PC-3 (cell line): Measurements from ENCODE around the gene CFAP97D2.

Experiments used
- CTCF ChIP-seq: fragments of 300-600 bp; sonication (generic); conservative IDR thresholded peaks from 2 replicates; pipeline ENCODE4 v1.5.1; 2017; ENCODE audit warnings: antibody characterized with exemption, low read depth, mild to moderate bottlenecking, low read length
- EZH2 ChIP-seq: fragments of 300-600 bp; sonication (generic); IDR thresholded peaks from one replicate; pipeline ENCODE4 v1.6.1; 2017; ENCODE audit warnings: antibody characterized with exemption, mild to moderate bottlenecking, low read length; ENCODE audit not compliant: unreplicated experiment

GRCh38 chr13:114161644-114162532 is 17.2 kb upstream of the CFAP97D2 start:
- TF ChIP-seq EZH2, result no peak
- no peak for TF ChIP-seq CTCF
